Upper lobe of left lung (tissue), 6 donors: ENCODE results near the gene ZNF615. TPM values are rescaled to one million over a fixed set of nuclear protein-coding genes. Genes with fewer than 3 reads are reported as not detected.
"Not testable (repeated sequence)": the region's sequence is repeated elsewhere in the genome, so short reads cannot be mapped to it uniquely, and the experiment has no call there.

Source experiments
- ATAC-seq, 2 donors: fragments of 200-7000 bp; cut with Tn5 transposase; one replicate each; pipeline ENCODE4 v1.9.1; 2022; ENCODE audit warnings: mild to moderate bottlenecking in 2 of 2, moderate library complexity in 2 of 2; ENCODE audit not compliant: low FRiP score in 2 of 2
- DNase-seq, 2 donors: peaks; one replicate each; pipeline ENCODE4 v3.0.0-alpha.2; 2019 to 2020
- H3K27ac ChIP-seq, 4 donors: fragments of 200-600 bp; sonication (generic); one replicate each; pipeline ENCODE4 v1.5.1; 2016 to 2019
- H3K27me3 ChIP-seq, 4 donors: fragments of 200-600 bp; sonication (generic); one replicate each; pipeline ENCODE4 v1.5.1; 2017 to 2019
- H3K36me3 ChIP-seq, 4 donors: fragments of 200-600 bp; sonication (generic); one replicate each; pipeline ENCODE4 v1.5.1; 2016 to 2019
- H3K4me1 ChIP-seq, 4 donors: fragments of 200-600 bp; sonication (generic); one replicate each; pipeline ENCODE4 v1.5.1; 2018 to 2019
- H3K4me3 ChIP-seq, 4 donors: fragments of 200-600 bp; sonication (generic); one replicate each; pipeline ENCODE4 v1.5.1; 2017 to 2019; ENCODE audit warnings: mild to moderate bottlenecking in 2 of 4, moderate library complexity in 1 of 4
- H3K9me3 ChIP-seq, 4 donors: fragments of 200-600 bp; sonication (generic); one replicate each; pipeline ENCODE4 v1.5.1; 2018 to 2019
- CTCF ChIP-seq, 6 experiments: fragments of 450-650 bp in 4 of 6; fragments of 200-600 bp in 2 of 6; sonication (generic) in 2 of 6; IDR thresholded peaks; one replicate each; pipeline ENCODE4 v1.5.1; 2016 to 2019; ENCODE audit warnings: antibody characterized with exemption in 6 of 6
- EP300 ChIP-seq, 4 donors: sonication (generic); formaldehyde crosslinking; IDR thresholded peaks; one replicate each; pipeline ENCODE4 v1.5.1; 2017; ENCODE audit warnings: antibody characterized with exemption in 4 of 4, control low read depth in 2 of 4
- POLR2A ChIP-seq, 4 donors: fragments of 450-650 bp; IDR thresholded peaks; one replicate each; pipeline ENCODE4 v1.5.1; 2016 to 2017; ENCODE audit warnings: antibody characterized with exemption in 4 of 4, mild to moderate bottlenecking in 2 of 4
- POLR2AphosphoS5 ChIP-seq, 2 donors: sonication (generic); formaldehyde crosslinking; IDR thresholded peaks; one replicate each; pipeline ENCODE4 v1.5.1; 2017; ENCODE audit warnings: antibody characterized with exemption in 2 of 2
- WGBS, 2 donors: methylation state at CpG; one replicate each; pipeline ENCODE4 v1.1.5; 2017 to 2018; 5-methylcytosine and 5-hydroxymethylcytosine counted together
- total RNA-seq, 6 donors: library from RNA; depleted of rRNA in 4 of 6; stranded (reverse); fragments of >200 nt in 4 of 6; gene quantifications; one replicate each; pipeline versions ENCODE4 v1.1.0 to v1.2.1, GENCODE V29; 2016 to 2021
- donor health status: DM: no; HTN: no; CAD: no; lungs with moderate emphysema.
- donor health status: DM: no; HTN: yes; CAD: no; lungs with severe emphysema.

Gene ZNF615
- total RNA-seq, 6 donors from 2014 or later = 5.8 to 14.3 (median 8.6) TPM

- ATAC-seq = no peak
- H3K27ac ChIP-seq = no peak overlapping the region
- H3K4me1 ChIP-seq = no peaks in the 10 kb centered on the region
- H3K27me3 ChIP-seq = no peaks in the 10 kb centered on the region
- H3K9me3 ChIP-seq = peaks cover 71 to 95% (median 91%) of the 10 kb centered on the region in 4 donors
- DNase-seq = no peak
- no peak overlapping the region for H3K4me3 ChIP-seq
- H3K36me3 ChIP-seq = peaks cover 4 to 48% (median 27%) of the 10 kb centered on the region in 4 donors
- 93 to 95% methylated on average over 4 of the region's 4 CpGs for WGBS, 2 donors
- TF ChIP-seq EP300 (IDR thresholded peaks at IDR 0.05) = no peak
- no peak for TF ChIP-seq CTCF (IDR thresholded peaks at IDR 0.05)
- TF ChIP-seq POLR2A (IDR thresholded peaks at IDR 0.05) = no peak
- no peak for TF ChIP-seq POLR2AphosphoS5 (IDR thresholded peaks at IDR 0.05)
Observed at GRCh38 chr19:51978882-51979281, 29.1 kb downstream of the ZNF615 start.

GRCh38 chr19:51977346-51977745 lies 30.7 kb downstream of the ZNF615 start:
- peaks cover 82 to 99% (median 93%) of the 10 kb centered on the region in 4 donors for H3K9me3 ChIP-seq
- DNase-seq (no peak), ATAC-seq (no peak)
- H3K4me1 ChIP-seq = no peaks in the 10 kb centered on the region
- H3K27me3 ChIP-seq = no peaks in the 10 kb centered on the region
- WGBS, 2 donors = 84 to 95% methylated on average over 7 of the region's 7 CpGs
- H3K36me3 ChIP-seq = peaks cover 11 to 60% (median 40%) of the 10 kb centered on the region in 4 donors
- no peak overlapping the region for H3K27ac ChIP-seq
- TF ChIP-seq POLR2AphosphoS5 (IDR thresholded peaks at IDR 0.05) (no peak), CTCF (IDR thresholded peaks at IDR 0.05) (no peak), EP300 (IDR thresholded peaks at IDR 0.05) (no peak), POLR2A (IDR thresholded peaks at IDR 0.05) (no peak)
- no peak overlapping the region for H3K4me3 ChIP-seq

- ATAC-seq (no peak), DNase-seq (no peak)
- no peak overlapping the region for H3K4me3 ChIP-seq
- H3K36me3 ChIP-seq = peaks cover 11 to 65% (median 45%) of the 10 kb centered on the region in 4 donors
- H3K27ac ChIP-seq = no peak overlapping the region
- H3K9me3 ChIP-seq = peaks cover 82 to 99% (median 95%) of the 10 kb centered on the region in 4 donors
- TF ChIP-seq POLR2A (IDR thresholded peaks at IDR 0.05) (no peak), EP300 (IDR thresholded peaks at IDR 0.05) (no peak), CTCF (IDR thresholded peaks at IDR 0.05) (no peak), POLR2AphosphoS5 (IDR thresholded peaks at IDR 0.05) (no peak)
- no peaks in the 10 kb centered on the region for H3K27me3 ChIP-seq
- 90 to 93% methylated on average over 3 of the region's 3 CpGs for WGBS, 2 donors
- no peaks in the 10 kb centered on the region for H3K4me1 ChIP-seq
Observed at GRCh38 chr19:51976852-51977251, 31.2 kb downstream of the ZNF615 start.

- not testable (repeated sequence) for H3K4me3 ChIP-seq, ATAC-seq, H3K4me1 ChIP-seq, H3K27me3 ChIP-seq, H3K27ac ChIP-seq
- peaks cover 86 to 100% (median 97%) of the 10 kb centered on the region in 4 donors for H3K9me3 ChIP-seq
- DNase-seq = peak in 1 of 2 donors; percentile 40
- WGBS, 2 donors = 95 to 97% methylated on average over 17 of the region's 17 CpGs
- peaks cover 21 to 68% (median 53%) of the 10 kb centered on the region in 4 donors for H3K36me3 ChIP-seq
Observed at GRCh38 chr19:51975787-51976186, 32.2 kb downstream of the ZNF615 start.

- 95 to 98% methylated on average over 4 of the region's 4 CpGs for WGBS, 2 donors
- DNase-seq (no peak), ATAC-seq (no peak)
- Histone ChIP-seq H3K27ac (no peak overlapping the region), H3K4me1 (no peaks in the 10 kb centered on the region), H3K36me3 (peaks cover 47 to 84% (median 77%) of the 10 kb centered on the region in 4 donors), H3K4me3 (no peak overlapping the region), H3K27me3 (no peaks in the 10 kb centered on the region), H3K9me3 (peaks cover 97 to 100% (median 98%) of the 10 kb centered on the region in 4 donors)
- TF ChIP-seq EP300 (IDR thresholded peaks at IDR 0.05) = no peak
Observed at GRCh38 chr19:51971624-51972023, 36.4 kb downstream of the ZNF615 start.

- WGBS, 2 donors = 96 to 97% methylated on average over 1 of the region's 1 CpG
- H3K4me1 ChIP-seq = no peaks in the 10 kb centered on the region
- no peak for DNase-seq
- peaks cover 98 to 100% (median 99%) of the 10 kb centered on the region in 4 donors for H3K9me3 ChIP-seq
- no peak overlapping the region for H3K27ac ChIP-seq
- no peak for ATAC-seq
- H3K27me3 ChIP-seq = no peaks in the 10 kb centered on the region
- H3K4me3 ChIP-seq = no peak overlapping the region
- TF ChIP-seq POLR2AphosphoS5 (IDR thresholded peaks at IDR 0.05) (no peak), CTCF (IDR thresholded peaks at IDR 0.05) (no peak), POLR2A (IDR thresholded peaks at IDR 0.05) (no peak), EP300 (IDR thresholded peaks at IDR 0.05) (no peak)
- peaks cover 56 to 93% (median 84%) of the 10 kb centered on the region in 4 donors for H3K36me3 ChIP-seq
Observed at GRCh38 chr19:51970718-51971117, 37.3 kb downstream of the ZNF615 start.
